Prostate gland (tissue), 2 donors: ENCODE results near the gene MFF.

Experiments
- POLR2A ChIP-seq: fragments of 450-650 bp; IDR thresholded peaks from one replicate; pipeline ENCODE4 v1.6.1; 2016; ENCODE audit warnings: antibody characterized with exemption, mild to moderate bottlenecking
- POLR2AphosphoS5 ChIP-seq: sonication (generic); formaldehyde crosslinking; IDR thresholded peaks from one replicate; pipeline ENCODE4 v1.6.1; 2017; ENCODE audit warnings: antibody characterized with exemption
- TF ChIP-seq, protein P1 (sequence below), 4 experiments: fragments of 200-600 bp in 2 of 4; fragments of 450-650 bp in 2 of 4; sonication (generic) in 2 of 4; IDR thresholded peaks; 1 replicate in 3 of 4; 2 replicates in 1 of 4; pipeline ENCODE4 v1.5.1; 2016 to 2019; ENCODE audit warnings: antibody characterized with exemption in 4 of 4, mild to moderate bottlenecking in 2 of 4, moderate library complexity in 2 of 4

DNA sequence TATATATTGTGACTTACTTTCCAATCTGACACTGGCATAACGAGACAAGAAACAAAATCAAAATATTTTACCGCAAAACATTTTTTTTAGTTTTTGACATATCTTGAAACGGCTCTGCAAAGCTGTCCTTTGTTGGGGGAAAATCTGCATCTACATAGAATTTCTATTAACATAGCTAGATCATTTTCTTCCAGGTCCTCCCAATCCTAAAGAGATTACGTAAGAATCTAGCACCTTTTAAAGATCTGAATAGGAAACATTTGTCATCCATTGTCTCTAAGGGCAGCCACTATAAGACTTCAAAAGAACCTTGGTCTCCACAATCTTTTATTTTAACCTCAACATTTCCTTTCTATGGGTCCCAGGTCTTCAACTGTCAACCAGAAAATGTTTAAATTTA lies 1.2 kb upstream of the MFF start:
- TF ChIP-seq, protein P1, sequence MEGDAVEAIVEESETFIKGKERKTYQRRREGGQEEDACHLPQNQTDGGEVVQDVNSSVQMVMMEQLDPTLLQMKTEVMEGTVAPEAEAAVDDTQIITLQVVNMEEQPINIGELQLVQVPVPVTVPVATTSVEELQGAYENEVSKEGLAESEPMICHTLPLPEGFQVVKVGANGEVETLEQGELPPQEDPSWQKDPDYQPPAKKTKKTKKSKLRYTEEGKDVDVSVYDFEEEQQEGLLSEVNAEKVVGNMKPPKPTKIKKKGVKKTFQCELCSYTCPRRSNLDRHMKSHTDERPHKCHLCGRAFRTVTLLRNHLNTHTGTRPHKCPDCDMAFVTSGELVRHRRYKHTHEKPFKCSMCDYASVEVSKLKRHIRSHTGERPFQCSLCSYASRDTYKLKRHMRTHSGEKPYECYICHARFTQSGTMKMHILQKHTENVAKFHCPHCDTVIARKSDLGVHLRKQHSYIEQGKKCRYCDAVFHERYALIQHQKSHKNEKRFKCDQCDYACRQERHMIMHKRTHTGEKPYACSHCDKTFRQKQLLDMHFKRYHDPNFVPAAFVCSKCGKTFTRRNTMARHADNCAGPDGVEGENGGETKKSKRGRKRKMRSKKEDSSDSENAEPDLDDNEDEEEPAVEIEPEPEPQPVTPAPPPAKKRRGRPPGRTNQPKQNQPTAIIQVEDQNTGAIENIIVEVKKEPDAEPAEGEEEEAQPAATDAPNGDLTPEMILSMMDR (IDR thresholded peaks at IDR 0.05), result no peak
- TF ChIP-seq POLR2A (no peak), POLR2AphosphoS5 (no peak)
